NCI-H526 (cell line): ENCODE measurements around the gene APOBEC3G.
"Not testable (repeated sequence)": the region's sequence is repeated elsewhere in the genome, so short reads cannot be mapped to it uniquely, and the experiment has no call there.

Experiments
- DNase-seq, 2 experiments: peaks; one replicate each; lab custom pipeline; 2025; lab: John Stamatoyannopoulos, UW

APOBEC3G gene

DNA sequence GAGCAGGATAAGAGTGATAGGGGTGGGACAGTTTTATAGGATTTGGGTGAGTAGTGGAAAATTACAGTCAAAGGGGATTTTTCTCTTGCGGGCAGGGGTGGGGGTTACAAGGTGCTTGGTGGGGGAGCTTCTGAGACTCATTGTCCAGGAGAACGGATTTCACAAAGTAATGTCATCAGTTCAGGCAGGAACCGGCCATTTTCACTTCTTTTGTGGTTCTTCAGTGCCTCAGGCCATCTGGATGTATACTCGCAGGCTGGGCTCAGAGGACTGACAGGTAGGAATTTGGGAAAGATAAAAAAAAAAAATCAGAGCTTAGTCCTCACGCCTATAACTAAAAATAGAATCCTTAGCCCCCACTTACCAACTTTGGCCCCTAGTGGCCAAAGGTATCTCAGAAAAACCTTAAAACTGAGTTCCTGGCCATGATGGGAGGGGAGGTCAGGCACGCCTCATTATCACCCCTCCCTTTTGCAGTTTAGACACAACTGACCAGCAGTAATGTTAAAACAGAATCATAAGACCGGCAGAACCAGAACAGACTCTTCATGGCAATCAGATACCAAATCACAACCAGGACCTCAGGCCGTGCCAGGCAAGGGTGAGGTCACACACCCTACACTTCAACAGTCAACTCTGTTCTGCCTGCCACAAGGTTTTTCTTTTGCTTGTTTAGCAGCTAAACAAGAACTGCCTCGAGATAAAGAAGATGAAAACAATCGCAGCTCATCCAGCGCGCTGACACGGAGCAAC lies 8.9 kb upstream of the APOBEC3G start:
- no peak for DNase-seq

GRCh38 chr22:39070186-39070585 lies 6.9 kb upstream of the APOBEC3G start:
- no peak for DNase-seq

DNA sequence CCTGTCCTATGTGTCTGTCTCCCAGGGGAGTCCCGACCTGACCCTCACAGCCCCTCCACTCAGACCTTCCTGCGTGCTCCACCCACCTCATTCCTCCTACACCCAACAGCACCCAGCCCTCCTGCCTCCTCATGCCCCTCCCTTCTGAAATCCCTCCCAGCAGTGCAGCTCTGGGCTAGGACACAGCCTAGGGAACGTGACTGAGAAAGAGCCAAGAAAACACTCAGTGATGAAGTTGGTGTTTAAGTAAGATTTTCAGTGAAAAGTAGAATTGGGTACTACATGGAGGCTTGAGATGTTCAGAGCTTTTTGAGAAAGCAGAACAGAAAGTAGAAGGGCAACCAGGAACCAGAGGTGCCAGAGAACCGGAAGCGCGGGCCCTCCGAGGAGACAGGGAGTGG lies 4.5 kb upstream of the APOBEC3G start:
- DNase-seq: not testable (repeated sequence)

DNA sequence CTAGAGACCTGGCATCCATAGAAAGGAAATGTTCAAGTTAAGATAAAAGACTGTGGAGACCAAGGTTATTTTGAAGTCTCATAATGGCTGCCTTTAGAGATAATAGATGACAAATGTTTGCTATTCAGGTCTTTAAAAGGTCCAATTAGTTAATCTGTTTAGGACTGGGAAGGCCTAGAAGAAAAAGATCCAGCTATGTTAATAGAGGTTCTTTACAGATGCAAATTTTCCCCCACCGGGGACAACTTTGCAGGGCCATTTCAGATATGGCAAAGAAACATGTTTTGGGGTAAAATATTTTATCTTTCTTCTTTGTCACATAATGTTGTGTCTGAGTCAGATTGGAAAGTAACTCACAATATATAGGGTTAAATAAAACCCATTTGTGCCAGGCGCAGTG lies 3.1 kb upstream of the APOBEC3G start:
- no peak for DNase-seq

DNA sequence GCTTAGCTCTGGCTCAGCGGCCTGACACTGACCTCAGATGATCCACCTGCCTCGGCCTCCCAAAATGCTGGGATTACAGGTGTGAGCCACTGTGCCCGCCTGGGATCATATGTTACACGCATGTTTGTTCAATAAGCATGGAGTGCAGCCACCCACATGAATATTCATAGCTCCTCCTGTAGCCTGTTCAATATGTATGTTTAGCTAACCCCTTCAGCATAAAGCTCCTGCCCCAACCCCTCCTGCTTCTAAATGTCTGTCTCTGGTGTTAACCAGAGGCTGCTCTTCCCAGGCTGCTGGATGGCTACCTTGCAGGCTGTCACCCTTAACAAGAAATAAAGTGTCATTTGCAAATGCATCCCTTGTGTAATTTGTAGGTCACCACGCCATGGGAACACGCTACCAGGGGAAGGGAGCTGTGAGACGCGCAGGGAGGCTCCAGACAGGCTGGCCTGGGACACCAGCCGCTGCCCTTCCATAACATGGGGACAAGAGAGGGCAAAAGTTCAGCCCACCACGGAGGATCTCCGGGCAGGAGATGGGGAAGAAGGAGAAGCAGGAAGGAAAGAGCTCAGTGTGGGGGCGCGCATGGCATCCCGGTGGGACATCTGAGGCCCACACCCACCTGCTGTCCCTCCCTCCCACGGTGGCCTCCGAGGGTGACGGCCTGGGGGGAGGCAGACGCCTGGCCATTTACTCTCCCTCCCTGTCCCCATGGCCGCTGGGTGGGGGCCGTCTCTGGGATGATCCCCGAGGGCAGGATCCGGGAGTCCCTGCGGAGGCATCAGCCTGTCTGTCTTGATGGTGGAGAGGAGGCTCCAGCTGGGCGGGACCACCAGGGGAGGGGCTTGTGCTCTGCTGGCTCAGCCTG lies 685 bp upstream of the APOBEC3G start:
- DNase-seq: peak; percentile 3 to 6

- DNase-seq: not testable (repeated sequence)
These were observed 837 bp downstream of the APOBEC3G start for GRCh38 chr22:39077912-39078311.

GRCh38 chr22:39078329-39078728 lies 1.3 kb downstream of the APOBEC3G start:
- DNase-seq: no peak

DNA sequence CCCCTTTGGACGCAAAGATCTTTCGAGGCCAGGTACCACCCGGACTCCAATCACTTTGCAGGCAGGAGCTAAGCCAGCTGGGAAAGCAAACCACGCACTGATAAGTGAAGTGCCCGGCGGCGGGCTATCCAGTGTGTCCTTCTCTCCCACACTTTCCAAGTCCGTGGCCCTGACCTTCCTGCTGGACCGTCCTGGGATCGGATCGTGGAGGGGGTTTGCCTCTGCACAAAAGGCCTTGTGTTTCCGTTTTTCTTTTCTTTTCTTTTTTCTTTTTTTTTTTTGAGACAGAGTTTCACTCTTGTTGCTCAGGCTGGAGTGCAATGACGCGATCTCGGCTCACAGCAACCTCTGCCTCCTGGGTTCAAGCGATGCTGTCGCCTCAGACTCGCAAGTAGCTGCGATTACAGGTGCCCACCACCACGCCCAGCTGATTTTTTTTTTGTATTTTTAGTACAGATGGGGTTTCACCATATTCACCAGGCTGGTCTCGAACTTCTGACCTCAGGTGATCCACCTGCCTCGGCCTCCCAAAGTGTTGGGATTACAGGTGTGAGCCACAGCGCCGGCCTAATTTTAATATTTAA lies 2.1 kb downstream of the APOBEC3G start:
- not testable (repeated sequence) for DNase-seq

- no peak for DNase-seq
These were observed 3.1 kb downstream of the APOBEC3G start for GRCh38 chr22:39080052-39080762.

GRCh38 chr22:39081016-39081415 lies 3.9 kb downstream of the APOBEC3G start:
- DNase-seq: no peak

- no peak for DNase-seq
These were observed 4.5 kb downstream of the APOBEC3G start for GRCh38 chr22:39081598-39081997.

DNA sequence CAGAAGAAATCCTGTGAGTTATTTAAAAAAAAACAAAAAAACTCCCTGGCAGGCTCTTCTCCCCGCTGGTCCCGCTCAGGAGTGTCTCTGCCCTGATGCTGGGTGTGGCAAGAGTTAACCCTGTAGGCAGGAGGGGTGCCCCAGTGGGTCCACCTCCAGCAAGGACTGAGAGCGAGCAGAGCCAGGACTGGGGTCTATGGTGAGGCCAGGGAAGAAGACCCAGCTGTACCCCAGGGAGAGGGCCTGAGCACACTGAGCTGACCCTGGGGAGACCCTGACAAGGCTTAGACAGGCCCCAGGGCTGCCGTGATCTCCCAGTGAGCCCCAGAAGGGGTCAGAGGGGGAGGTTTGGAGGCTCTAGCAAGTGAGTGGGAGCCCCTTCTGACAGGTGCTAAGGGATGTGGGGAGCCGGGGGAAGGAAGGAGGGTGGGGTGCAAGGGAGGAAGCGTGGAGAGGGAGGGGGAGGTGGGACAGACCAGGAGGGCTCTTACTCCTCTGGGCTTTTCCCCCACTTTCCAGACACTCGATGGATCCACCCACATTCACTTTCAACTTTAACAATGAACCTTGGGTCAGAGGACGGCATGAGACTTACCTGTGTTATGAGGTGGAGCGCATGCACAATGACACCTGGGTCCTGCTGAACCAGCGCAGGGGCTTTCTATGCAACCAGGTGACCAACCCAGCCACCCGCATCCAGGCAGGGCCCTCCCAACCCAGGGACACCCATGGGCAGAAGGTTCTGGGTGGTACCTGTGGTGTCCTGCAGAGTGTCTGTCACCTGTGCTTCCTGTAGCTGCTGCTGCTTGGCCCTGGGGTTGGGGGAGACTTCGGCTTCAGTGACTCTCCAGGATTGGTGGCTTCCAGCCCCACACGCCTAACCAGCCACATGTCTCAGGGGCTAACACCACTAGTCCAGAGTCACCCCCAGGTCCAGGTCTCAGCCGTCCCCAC lies 6.4 kb downstream of the APOBEC3G start:
- DNase-seq: no peak

GRCh38 chr22:39084666-39085065 lies 7.6 kb downstream of the APOBEC3G start:
- no peak for DNase-seq

GRCh38 chr22:39087098-39087497 lies 10.0 kb downstream of the APOBEC3G start:
- no peak for DNase-seq

DNA sequence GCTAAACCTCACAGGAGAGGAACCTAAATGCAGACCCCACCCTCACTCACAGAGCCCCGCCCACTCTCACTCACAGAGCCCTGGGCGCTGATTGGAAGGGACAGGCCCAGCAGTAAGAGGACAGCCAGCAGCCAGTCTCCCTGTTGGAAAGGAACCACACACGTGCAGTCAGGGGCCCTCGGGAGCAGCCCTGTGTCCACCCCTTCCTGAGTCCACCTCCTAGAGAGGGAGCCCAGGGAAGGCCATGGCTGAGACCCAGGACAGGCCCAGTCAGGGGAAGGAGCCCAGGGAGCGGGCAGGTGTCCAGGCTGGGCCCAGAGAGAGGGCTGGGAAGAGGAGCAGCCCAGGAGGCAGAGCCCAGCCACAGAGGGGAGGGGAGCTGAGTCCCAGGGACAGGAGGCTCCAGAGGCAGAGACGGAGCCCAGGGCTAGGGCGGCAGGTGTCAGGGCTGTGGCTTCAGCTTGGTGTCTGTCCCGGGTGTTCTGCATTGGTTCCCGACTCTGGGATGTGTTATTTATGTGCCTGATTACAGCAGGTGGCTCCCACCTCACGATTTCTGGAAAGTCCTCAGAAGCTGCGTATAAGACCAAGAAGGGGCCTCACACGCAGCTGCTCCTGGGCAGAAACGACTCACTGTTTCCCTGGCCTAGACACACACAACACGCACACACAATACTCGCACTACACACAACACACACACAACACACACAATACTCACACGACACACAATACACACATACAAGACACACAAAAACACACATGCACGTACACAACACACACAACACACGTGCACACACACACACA lies 11.0 kb downstream of the APOBEC3G start:
- no peak for DNase-seq

- no peak for DNase-seq
These were observed 11.6 kb downstream of the APOBEC3G start for GRCh38 chr22:39088685-39089032.

- DNase-seq: no peak
These were observed 12.9 kb downstream of the APOBEC3G start for GRCh38 chr22:39089928-39090327.

DNA sequence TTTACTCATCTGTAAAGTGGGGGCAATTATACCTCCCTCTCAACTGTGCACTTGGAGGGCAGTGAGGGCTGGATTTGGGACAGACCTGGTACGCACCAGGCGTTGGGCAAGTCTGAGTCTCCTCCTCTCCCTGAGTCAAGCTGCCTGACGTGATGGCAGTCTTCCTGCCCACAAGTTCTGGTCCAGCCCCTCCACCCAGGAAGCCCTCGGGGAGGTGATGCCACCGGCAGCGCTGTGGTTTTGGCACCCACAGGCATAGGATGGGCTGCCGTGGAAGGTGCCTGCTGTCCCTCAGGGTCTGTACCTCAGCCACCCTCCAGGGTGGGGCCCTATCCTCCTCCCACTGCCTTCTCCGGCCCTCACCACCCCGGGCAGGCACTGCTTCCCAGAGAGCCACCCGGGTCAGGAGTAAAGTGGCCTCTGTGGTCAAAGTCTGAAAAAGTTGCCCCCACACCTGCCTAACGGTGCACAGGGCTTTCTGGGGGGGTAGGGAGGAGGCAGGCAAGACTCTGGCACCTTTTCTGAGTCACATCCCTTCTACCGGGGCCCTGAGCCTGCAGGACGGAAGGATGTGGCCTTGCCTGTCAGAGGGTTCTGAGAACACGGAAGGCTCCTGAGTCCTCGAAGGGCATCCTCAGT lies 13.5 kb downstream of the APOBEC3G start:
- DNase-seq: no peak

DNA sequence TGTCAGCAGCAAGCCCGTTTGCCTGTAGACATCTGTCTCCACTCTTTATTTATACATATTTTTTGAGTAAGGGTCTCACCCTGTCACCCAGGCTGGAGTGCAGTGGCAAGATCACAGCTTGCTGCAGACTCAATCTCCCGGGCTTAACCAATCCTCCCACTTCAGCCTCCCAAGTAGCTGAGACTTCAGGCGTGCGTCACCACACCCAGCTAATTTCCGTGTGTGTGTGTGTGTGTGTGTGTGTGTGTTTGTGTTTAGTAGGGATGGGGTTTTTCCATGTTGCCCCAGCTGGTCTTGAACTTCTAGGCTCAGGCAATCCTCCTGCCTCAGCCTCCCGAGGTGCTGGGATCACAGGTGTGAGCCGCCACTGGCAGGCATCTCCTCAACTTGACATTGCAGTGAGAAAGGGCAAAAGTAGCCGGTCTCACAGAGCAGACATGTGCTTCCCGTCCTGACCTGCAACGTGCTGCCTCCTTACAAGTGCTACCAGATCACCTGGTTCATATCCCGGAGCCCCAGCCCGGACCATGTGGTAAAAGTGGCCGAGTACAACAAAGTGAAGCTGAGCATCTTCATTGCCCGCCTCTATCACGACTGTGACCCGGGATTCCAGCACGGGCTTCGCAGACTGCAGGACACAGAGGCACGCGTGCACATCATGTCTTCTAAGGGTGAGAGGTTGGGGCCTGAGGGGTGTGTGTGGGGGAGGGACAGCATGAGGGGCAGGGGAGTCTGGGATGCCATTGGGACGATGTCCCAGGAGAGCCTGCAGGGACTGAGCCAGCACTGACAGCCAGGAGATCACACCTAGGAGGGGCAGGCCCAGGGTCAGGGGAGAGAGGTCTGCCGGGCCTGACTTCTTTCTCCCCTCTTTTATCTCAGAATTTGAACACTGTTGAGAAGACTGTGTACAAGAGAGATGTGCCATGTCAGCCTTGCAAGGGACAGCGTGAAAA lies 14.3 kb downstream of the APOBEC3G start:
- no peak for DNase-seq
